K562 (cell line): Measurements from ENCODE around the gene CRHR1.

Experiments used
- ARNT ChIP-seq, 2 experiments: fragments of 450-650 bp; IDR thresholded peaks; 2 replicates each; pipeline ENCODE4 v1.6.1; 2016; ENCODE audit warnings: mild to moderate bottlenecking in 1 of 2
- BHLHE40 ChIP-seq: IDR thresholded peaks from 2 replicates; pipeline ENCODE4 v1.6.1; 2011; ENCODE audit warnings: low read length, improper control_type of control experiment
- CBX2 ChIP-seq: fragments of 200-600 bp; sonication (generic); IDR thresholded peaks from one replicate; pipeline ENCODE4 v1.6.1; 2012; ENCODE audit warnings: mild to moderate bottlenecking, low read length, inconsistent platforms; ENCODE audit not compliant: insufficient read depth, poor library complexity, severe bottlenecking
- CCAR2 ChIP-seq: fragments of 200-400 bp; formaldehyde crosslinking; IDR thresholded peaks from 2 replicates; pipeline ENCODE4 v1.6.1; 2017; ENCODE audit warnings: mild to moderate bottlenecking, low read depth, low read length
- CHD2 ChIP-seq: IDR thresholded peaks from 2 replicates; pipeline ENCODE4 v1.6.1; 2011; ENCODE audit warnings: low read depth, low read length
- GMEB1 ChIP-seq: fragments of 250-450 bp; sonication (Bioruptor Pico); IDR thresholded peaks from 2 replicates; pipeline ENCODE4 v1.4.0; 2020; ENCODE audit warnings: mild to moderate bottlenecking
- HCFC1 ChIP-seq: IDR thresholded peaks from 2 replicates; pipeline ENCODE4 v1.6.1; 2012; ENCODE audit warnings: low read depth, low read length, improper control_type of control experiment
- HMGXB4 ChIP-seq: sonication (generic); formaldehyde crosslinking; IDR thresholded peaks from 2 replicates; pipeline ENCODE4 v1.8.1; 2023; ENCODE audit warnings: mild to moderate bottlenecking, missing genetic modification reagents
- HNRNPL ChIP-seq: fragments of 200-400 bp; formaldehyde crosslinking; IDR thresholded peaks from 2 replicates; pipeline ENCODE4 v1.6.1; 2017; ENCODE audit warnings: low read depth, mild to moderate bottlenecking, low read length
- MCM7 ChIP-seq, 2 experiments: fragments of 450-650 bp; IDR thresholded peaks; 2 replicates each; pipeline ENCODE4 v1.6.1; 2016 to 2018
- YY1 ChIP-seq, 3 experiments: IDR thresholded peaks; 2 replicates each; pipeline ENCODE4 v1.6.1; 2011; ENCODE audit warnings: low read length in 2 of 3, mild to moderate bottlenecking in 2 of 3, moderate library complexity in 2 of 3, borderline replicate concordance in 1 of 3, control low read depth in 1 of 3, low read depth in 1 of 3; ENCODE audit not compliant: insufficient read depth in 3 of 3, insufficient replicate concordance in 2 of 3, control insufficient read depth in 1 of 3, insufficient read length in 1 of 3; ENCODE audit errors: extremely low read depth in 1 of 3
- ZBTB2 ChIP-seq: fragments of 450-650 bp; IDR thresholded peaks from 2 replicates; pipeline ENCODE4 v1.6.1; 2016; ENCODE audit warnings: antibody characterized with exemption
- ZNF384 ChIP-seq: IDR thresholded peaks from 2 replicates; pipeline ENCODE4 v1.6.1; 2012; ENCODE audit warnings: low read depth, low read length, improper control_type of control experiment

DNA sequence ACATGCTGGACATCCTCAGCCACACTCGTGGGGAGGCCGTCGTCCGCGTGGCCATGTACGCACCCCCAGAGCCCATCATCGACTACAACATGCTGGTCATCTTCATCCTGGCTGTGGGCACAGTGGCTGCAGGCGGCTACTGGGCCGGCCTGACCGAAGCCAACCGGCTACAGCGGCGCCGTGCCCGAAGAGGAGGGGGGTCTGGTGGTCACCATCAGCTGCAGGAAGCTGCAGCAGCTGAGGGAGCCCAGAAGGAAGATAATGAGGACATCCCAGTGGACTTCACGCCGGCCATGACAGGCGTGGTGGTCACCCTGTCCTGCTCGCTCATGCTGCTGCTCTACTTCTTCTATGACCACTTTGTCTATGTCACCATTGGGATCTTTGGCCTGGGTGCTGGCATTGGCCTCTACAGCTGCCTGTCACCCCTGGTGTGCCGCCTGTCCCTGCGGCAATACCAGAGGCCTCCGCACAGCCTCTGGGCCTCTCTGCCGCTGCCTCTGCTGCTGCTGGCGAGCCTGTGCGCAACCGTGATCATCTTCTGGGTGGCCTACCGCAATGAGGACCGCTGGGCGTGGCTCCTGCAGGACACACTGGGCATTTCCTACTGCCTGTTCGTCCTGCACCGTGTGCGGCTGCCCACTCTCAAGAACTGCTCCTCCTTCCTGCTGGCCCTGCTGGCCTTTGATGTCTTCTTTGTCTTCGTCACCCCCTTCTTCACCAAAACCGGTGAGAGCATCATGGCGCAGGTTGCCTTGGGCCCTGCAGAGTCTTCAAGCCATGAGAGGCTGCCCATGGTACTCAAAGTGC is 61.5 kb downstream of the CRHR1 start:
- no peak for TF ChIP-seq ARNT (IDR thresholded peaks at IDR 0.05)
- no peak for TF ChIP-seq MCM7 (IDR thresholded peaks at IDR 0.05)
- TF ChIP-seq CBX2: no peak
- no peak for TF ChIP-seq HMGXB4 (CRISPR knock-in tag)
- no peak for TF ChIP-seq ZBTB2
- TF ChIP-seq HNRNPL: no peak
- no peak for TF ChIP-seq YY1 (IDR thresholded peaks at IDR 0.05; ENCODE audit: borderline replicate concordance in 1 of 3, control insufficient read depth in 1 of 3, extremely low read depth in 1 of 3, insufficient read depth in 3 of 3, insufficient read length in 1 of 3, insufficient replicate concordance in 2 of 3, low read depth in 1 of 3, low read length in 2 of 3)
- TF ChIP-seq ZNF384: no peak
- TF ChIP-seq BHLHE40: no peak
- TF ChIP-seq CHD2: no peak
- TF ChIP-seq HCFC1: no peak
- no peak for TF ChIP-seq GMEB1 (CRISPR knock-in tag)
- no peak for TF ChIP-seq CCAR2
